ENCODE data around the gene ANTXR2.

ANTXR2 gene

GRCh38 chr4:80078346-80079092, 5.5 kb upstream of the ANTXR2 start:
- no peaks in the 10 kb centered on the region for H3K27me3 ChIP-seq (ENCODE audit: insufficient read depth, low read length)
- H3K4me3 ChIP-seq (ENCODE audit: low read depth, low read length, poor library complexity, severe bottlenecking): no peak overlapping the region
- peaks cover 5% of the 10 kb centered on the region for H3K4me1 ChIP-seq (ENCODE audit: insufficient read depth, low read length, severe bottlenecking)
- H3K36me3 ChIP-seq (ENCODE audit: insufficient read depth, low read length): no peaks in the 10 kb centered on the region
- H2AFZ ChIP-seq (ENCODE audit: low read length): no peak overlapping the region
- H3K4me2 ChIP-seq (ENCODE audit: low read length): no peak overlapping the region
- H3F3A ChIP-seq (ENCODE audit: insufficient read depth, low read length): no peaks in the 10 kb centered on the region
- TF ChIP-seq CTCF (IDR thresholded peaks at IDR 0.05; ENCODE audit: low read length) (no peak), EZH2 (IDR thresholded peaks at IDR 0.05; ENCODE audit: borderline replicate concordance, low read length) (no peak)
- H3K9me2 ChIP-seq (ENCODE audit: low read depth, low read length): no peaks in the 10 kb centered on the region
- no peaks in the 10 kb centered on the region for H3K9me3 ChIP-seq (ENCODE audit: low read length)
- no peaks in the 10 kb centered on the region for H4K20me1 ChIP-seq (ENCODE audit: insufficient read depth, low read length)
- H3K27ac ChIP-seq (ENCODE audit: low read depth, low read length, poor library complexity, severe bottlenecking): no peak overlapping the region
- H3K9ac ChIP-seq (ENCODE audit: low read length): no peak overlapping the region
- H3K79me2 ChIP-seq (ENCODE audit: insufficient read depth, low read length): no peaks in the 10 kb centered on the region

GRCh38 chr4:80077639-80078038, 4.6 kb upstream of the ANTXR2 start:
- Histone ChIP-seq H3K9ac (ENCODE audit: low read length) (no peak overlapping the region), H2AFZ (ENCODE audit: low read length) (no peak overlapping the region), H3K9me3 (ENCODE audit: low read length) (no peaks in the 10 kb centered on the region), H3K4me2 (ENCODE audit: low read length) (no peak overlapping the region), H3K27me3 (ENCODE audit: insufficient read depth, low read length) (no peaks in the 10 kb centered on the region), H3K4me3 (ENCODE audit: low read depth, low read length, poor library complexity, severe bottlenecking) (no peak overlapping the region), H4K20me1 (ENCODE audit: insufficient read depth, low read length) (no peaks in the 10 kb centered on the region), H3K9me2 (ENCODE audit: low read depth, low read length) (no peaks in the 10 kb centered on the region), H3K27ac (ENCODE audit: low read depth, low read length, poor library complexity, severe bottlenecking) (no peak overlapping the region), H3K4me1 (ENCODE audit: insufficient read depth, low read length, severe bottlenecking) (peaks cover 14% of the 10 kb centered on the region), H3K79me2 (ENCODE audit: insufficient read depth, low read length) (no peaks in the 10 kb centered on the region), H3F3A (ENCODE audit: insufficient read depth, low read length) (no peaks in the 10 kb centered on the region), H3K36me3 (ENCODE audit: insufficient read depth, low read length) (no peaks in the 10 kb centered on the region)
- no peak for TF ChIP-seq EZH2 (IDR thresholded peaks at IDR 0.05; ENCODE audit: borderline replicate concordance, low read length)
- no peak for TF ChIP-seq CTCF (IDR thresholded peaks at IDR 0.05; ENCODE audit: low read length)

GRCh38 chr4:80076681-80077080, 3.7 kb upstream of the ANTXR2 start:
- H3F3A ChIP-seq (ENCODE audit: insufficient read depth, low read length): no peaks in the 10 kb centered on the region
- no peak overlapping the region for H3K9ac ChIP-seq (ENCODE audit: low read length)
- no peaks in the 10 kb centered on the region for H3K79me2 ChIP-seq (ENCODE audit: insufficient read depth, low read length)
- no peaks in the 10 kb centered on the region for H3K9me2 ChIP-seq (ENCODE audit: low read depth, low read length)
- no peaks in the 10 kb centered on the region for H3K9me3 ChIP-seq (ENCODE audit: low read length)
- no peaks in the 10 kb centered on the region for H3K36me3 ChIP-seq (ENCODE audit: insufficient read depth, low read length)
- TF ChIP-seq EZH2 (IDR thresholded peaks at IDR 0.05; ENCODE audit: borderline replicate concordance, low read length): no peak
- TF ChIP-seq CTCF (IDR thresholded peaks at IDR 0.05; ENCODE audit: low read length): no peak
- H3K27me3 ChIP-seq (ENCODE audit: insufficient read depth, low read length): no peaks in the 10 kb centered on the region
- peaks cover 23% of the 10 kb centered on the region for H3K4me1 ChIP-seq (ENCODE audit: insufficient read depth, low read length, severe bottlenecking)
- H3K4me2 ChIP-seq (ENCODE audit: low read length): no peak overlapping the region
- H4K20me1 ChIP-seq (ENCODE audit: insufficient read depth, low read length): no peaks in the 10 kb centered on the region
- no peak overlapping the region for H3K27ac ChIP-seq (ENCODE audit: low read depth, low read length, poor library complexity, severe bottlenecking)
- H2AFZ ChIP-seq (ENCODE audit: low read length): no peak overlapping the region
- no peak overlapping the region for H3K4me3 ChIP-seq (ENCODE audit: low read depth, low read length, poor library complexity, severe bottlenecking)
